Hematopoietic multipotent progenitor cell treated with erythropoietin and hydrocortisone succinate and interleukin-3 and kit ligand, for 15 days (in vitro differentiated cells): ENCODE results near the gene CPT2.
A peak's percentile ranks its signal among the peaks of the same experiment; 100 is the strongest.

Experiments
- DNase-seq: peaks from one replicate; pipeline ENCODE4 v3.0.0-alpha.2; 2015; ENCODE audit warnings: low spot score

The CPT2 gene

GRCh38 chr1:53219711-53220110, 23.1 kb downstream of the CPT2 start:
- DNase-seq = no peak

- DNase-seq = peak; percentile 88
Observed at GRCh38 chr1:53220171-53220961, 23.7 kb downstream of the CPT2 start, which contains the start of gene CZIB. Gene CZIB, minus strand, starts transcription at chr1:53220634. Its CDS starts 59 bp downstream, at chr1:53220575.

GRCh38 chr1:53220962-53221286, 24.3 kb downstream of the CPT2 start:
- DNase-seq = no peak

- DNase-seq = no peak
Observed at GRCh38 chr1:53237638-53238037, 41.0 kb downstream of the CPT2 start.

GRCh38 chr1:53238197-53239155, 41.9 kb downstream of the CPT2 start, which contains the start of gene MAGOH:
Gene MAGOH, minus strand, starts transcription at chr1:53238518. Its CDS starts 70 bp downstream, at chr1:53238448.
- DNase-seq = peak; percentile 93

GRCh38 chr1:53241828-53242227, 45.2 kb downstream of the CPT2 start:
- no peak for DNase-seq

GRCh38 chr1:53242381-53242780, 45.8 kb downstream of the CPT2 start:
- DNase-seq = no peak

- no peak for DNase-seq
Observed at GRCh38 chr1:53244141-53244540, 47.5 kb downstream of the CPT2 start.

GRCh38 chr1:53246261-53247134, 49.9 kb downstream of the CPT2 start:
- DNase-seq = no peak

GRCh38 chr1:53249706-53250105, 53.1 kb downstream of the CPT2 start:
- no peak for DNase-seq

- DNase-seq = no peak
Observed at GRCh38 chr1:53250325-53250724, 53.7 kb downstream of the CPT2 start.

- no peak for DNase-seq
Observed at GRCh38 chr1:53254011-53254640, 57.5 kb downstream of the CPT2 start.

- no peak for DNase-seq
Observed at GRCh38 chr1:53255031-53255430, 58.4 kb downstream of the CPT2 start.

GRCh38 chr1:53256511-53257453, 60.2 kb downstream of the CPT2 start:
- DNase-seq = no peak

- no peak for DNase-seq
Observed at GRCh38 chr1:53257454-53258081, 60.9 kb downstream of the CPT2 start.

GRCh38 chr1:53258216-53258615, 61.6 kb downstream of the CPT2 start:
- DNase-seq = no peak

GRCh38 chr1:53259932-53260331, 63.3 kb downstream of the CPT2 start:
- DNase-seq = no peak

GRCh38 chr1:53260631-53261247, 64.1 kb downstream of the CPT2 start:
- DNase-seq = no peak

GRCh38 chr1:53262000-53262399, 65.4 kb downstream of the CPT2 start:
- DNase-seq = no peak
